Hypothalamus (tissue), 51 donors: ENCODE data around the gene ZCWPW1.

ENCODE experiments used
- DNase-seq, 51 donors: peaks; one replicate each; lab custom pipeline; 2025; lab: John Stamatoyannopoulos, UW

The ZCWPW1 gene

GRCh38 chr7:100433592-100434296 is 5.2 kb upstream of the ZCWPW1 start:
- DNase-seq = no peak

- no peak for DNase-seq
Observed at GRCh38 chr7:100433276-100433591, 4.7 kb upstream of the ZCWPW1 start.

- DNase-seq = no peak
Observed at GRCh38 chr7:100432621-100433275, 4.2 kb upstream of the ZCWPW1 start.

GRCh38 chr7:100432053-100432452 is 3.5 kb upstream of the ZCWPW1 start:
- no peak for DNase-seq

GRCh38 chr7:100431286-100431735 is 2.8 kb upstream of the ZCWPW1 start:
- DNase-seq = no peak

- DNase-seq = peak in 5 of 51 donors; percentile 21 to 44 (median 43)
Observed at GRCh38 chr7:100430493-100431285, 2.2 kb upstream of the ZCWPW1 start.

- peak; percentile 77 to 98 (median 93) for DNase-seq
Observed at GRCh38 chr7:100429637-100430492, 1.4 kb upstream of the ZCWPW1 start, which contains the start of gene MEPCE. TSS of gene MEPCE (plus strand) at chr7:100429831. CDS start at chr7:100430019, 188 bp downstream.

- DNase-seq = peak; percentile 92 to 100 (median 99)
Observed at GRCh38 chr7:100428967-100429636, 599 bp upstream of the ZCWPW1 start.

- no peak for DNase-seq
Observed at GRCh38 chr7:100427762-100428198, 723 bp downstream of the ZCWPW1 start.

GRCh38 chr7:100426516-100426915 is 2.0 kb downstream of the ZCWPW1 start:
- no peak for DNase-seq

- no peak for DNase-seq
Observed at GRCh38 chr7:100425347-100425746, 3.2 kb downstream of the ZCWPW1 start.

GRCh38 chr7:100423315-100423714 is 5.2 kb downstream of the ZCWPW1 start:
- no peak for DNase-seq

GRCh38 chr7:100419660-100420226 is 8.8 kb downstream of the ZCWPW1 start:
- no peak for DNase-seq

- DNase-seq = no peak
Observed at GRCh38 chr7:100418930-100419659, 9.4 kb downstream of the ZCWPW1 start.

GRCh38 chr7:100415448-100415847 is 13.1 kb downstream of the ZCWPW1 start:
- no peak for DNase-seq

- DNase-seq = no peak
Observed at GRCh38 chr7:100413889-100414288, 14.6 kb downstream of the ZCWPW1 start.

- DNase-seq = no peak
Observed at GRCh38 chr7:100413346-100413745, 15.2 kb downstream of the ZCWPW1 start.

- no peak for DNase-seq
Observed at GRCh38 chr7:100411101-100411500, 17.4 kb downstream of the ZCWPW1 start.
